HEK293 (cell line): ENCODE results near the gene ATP1B2.

ENCODE experiments used
- GLI4 ChIP-seq: fragments of 450-650 bp; formaldehyde crosslinking; IDR thresholded peaks from 2 replicates; pipeline ENCODE4 v1.5.1; 2016; ENCODE audit warnings: missing biosample characterization, missing genetic modification characterization
- RBAK ChIP-seq: fragments of 450-650 bp; formaldehyde crosslinking; IDR thresholded peaks from 2 replicates; pipeline ENCODE4 v1.5.1; 2016; ENCODE audit warnings: missing biosample characterization, missing genetic modification characterization
- ZIC2 ChIP-seq: fragments of 450-650 bp; formaldehyde crosslinking; IDR thresholded peaks from 2 replicates; pipeline ENCODE4 v1.5.1; 2016; ENCODE audit warnings: missing biosample characterization, missing genetic modification characterization
- ZNF140 ChIP-seq: fragments of 450-650 bp; formaldehyde crosslinking; IDR thresholded peaks from 2 replicates; pipeline ENCODE4 v1.5.1; 2016; ENCODE audit warnings: missing biosample characterization, missing genetic modification characterization
- ZNF274 ChIP-seq, 2 experiments: fragments of 200-500 bp in 1 of 2; fragments of 450-650 bp in 1 of 2; sonication (Bioruptor generic) in 1 of 2; formaldehyde crosslinking in 1 of 2; IDR thresholded peaks; 2 replicates each; pipeline versions ENCODE4 v1.5.1 to v1.6.1; 2014 to 2016; ENCODE audit warnings: borderline replicate concordance in 1 of 2, inconsistent platforms in 1 of 2, low read length in 1 of 2, missing biosample characterization in 1 of 2, missing genetic modification characterization in 1 of 2
- ZNF596 ChIP-seq: fragments of 450-650 bp; IDR thresholded peaks from 2 replicates; pipeline ENCODE4 v1.5.0; 2018; ENCODE audit warnings: missing biosample characterization, mild to moderate bottlenecking, missing genetic modification characterization, moderate library complexity
- ZNF677 ChIP-seq: fragments of 450-650 bp; IDR thresholded peaks from 2 replicates; pipeline ENCODE4 v1.5.0; 2018; ENCODE audit warnings: missing biosample characterization, mild to moderate bottlenecking, missing genetic modification characterization, moderate library complexity
- TF ChIP-seq, protein P1 (sequence below): fragments of 450-650 bp; formaldehyde crosslinking; IDR thresholded peaks from 2 replicates; pipeline ENCODE4 v1.5.1; 2016; ENCODE audit warnings: missing biosample characterization, missing genetic modification characterization
- TF ChIP-seq, protein P2 (sequence below): fragments of 450-650 bp; formaldehyde crosslinking; IDR thresholded peaks from 2 replicates; pipeline ENCODE4 v1.5.1; 2016; ENCODE audit warnings: missing biosample characterization, missing genetic modification characterization, low read depth

DNA sequence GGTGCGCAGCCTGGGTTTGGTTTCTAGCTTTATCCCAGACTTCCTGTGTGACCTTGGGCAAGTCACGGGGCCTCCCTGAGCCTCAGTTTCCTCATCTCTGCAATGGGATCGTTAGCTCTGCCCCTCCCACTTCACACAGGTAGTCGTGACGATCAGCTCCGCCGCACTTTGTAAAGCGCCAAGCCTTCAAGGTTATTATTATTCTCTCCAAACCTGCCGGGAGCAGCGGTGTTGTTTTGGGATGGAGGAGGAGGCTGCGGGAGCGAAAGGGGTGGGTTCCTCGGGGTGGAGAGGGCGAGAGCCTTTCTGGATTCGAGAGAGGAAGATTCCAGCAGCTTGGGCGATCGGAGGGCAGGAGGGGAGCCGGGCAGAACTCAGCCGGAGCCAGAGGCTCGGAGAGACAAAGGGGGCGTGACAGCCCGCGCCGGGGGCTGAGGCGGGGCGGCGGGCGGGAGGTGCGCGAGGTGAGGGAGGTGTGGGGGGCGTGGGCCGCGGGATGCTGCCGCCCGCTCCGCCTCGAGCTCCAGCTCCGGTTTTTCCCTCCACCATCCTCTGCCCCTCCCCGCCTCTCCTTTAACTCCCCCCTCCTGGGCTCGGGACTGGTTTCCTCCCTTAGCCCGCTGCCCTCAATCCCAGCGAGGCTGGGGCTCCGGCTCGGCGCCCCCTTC, 54.0 kb downstream of the ATP1B2 start, which contains the start of gene EFNB3:
- TF ChIP-seq, protein P1, sequence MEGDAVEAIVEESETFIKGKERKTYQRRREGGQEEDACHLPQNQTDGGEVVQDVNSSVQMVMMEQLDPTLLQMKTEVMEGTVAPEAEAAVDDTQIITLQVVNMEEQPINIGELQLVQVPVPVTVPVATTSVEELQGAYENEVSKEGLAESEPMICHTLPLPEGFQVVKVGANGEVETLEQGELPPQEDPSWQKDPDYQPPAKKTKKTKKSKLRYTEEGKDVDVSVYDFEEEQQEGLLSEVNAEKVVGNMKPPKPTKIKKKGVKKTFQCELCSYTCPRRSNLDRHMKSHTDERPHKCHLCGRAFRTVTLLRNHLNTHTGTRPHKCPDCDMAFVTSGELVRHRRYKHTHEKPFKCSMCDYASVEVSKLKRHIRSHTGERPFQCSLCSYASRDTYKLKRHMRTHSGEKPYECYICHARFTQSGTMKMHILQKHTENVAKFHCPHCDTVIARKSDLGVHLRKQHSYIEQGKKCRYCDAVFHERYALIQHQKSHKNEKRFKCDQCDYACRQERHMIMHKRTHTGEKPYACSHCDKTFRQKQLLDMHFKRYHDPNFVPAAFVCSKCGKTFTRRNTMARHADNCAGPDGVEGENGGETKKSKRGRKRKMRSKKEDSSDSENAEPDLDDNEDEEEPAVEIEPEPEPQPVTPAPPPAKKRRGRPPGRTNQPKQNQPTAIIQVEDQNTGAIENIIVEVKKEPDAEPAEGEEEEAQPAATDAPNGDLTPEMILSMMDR, result no peak
- TF ChIP-seq RBAK (tag by site-specific recombination) (no peak), ZNF596 (tag by site-specific recombination) (peak; percentile 42; the same call in 1 of the 2 replicates), ZNF140 (tag by site-specific recombination) (no peak), ZNF677 (tag by site-specific recombination) (no peak), ZNF274 (IDR thresholded peaks at IDR 0.05; ENCODE audit: low read length) (no peak), ZNF274 (tag by site-specific recombination; IDR thresholded peaks at IDR 0.05; ENCODE audit: borderline replicate concordance) (no peak), GLI4 (tag by site-specific recombination) (no peak), ZIC2 (tag by site-specific recombination) (no peak)
- TF ChIP-seq, protein P2, sequence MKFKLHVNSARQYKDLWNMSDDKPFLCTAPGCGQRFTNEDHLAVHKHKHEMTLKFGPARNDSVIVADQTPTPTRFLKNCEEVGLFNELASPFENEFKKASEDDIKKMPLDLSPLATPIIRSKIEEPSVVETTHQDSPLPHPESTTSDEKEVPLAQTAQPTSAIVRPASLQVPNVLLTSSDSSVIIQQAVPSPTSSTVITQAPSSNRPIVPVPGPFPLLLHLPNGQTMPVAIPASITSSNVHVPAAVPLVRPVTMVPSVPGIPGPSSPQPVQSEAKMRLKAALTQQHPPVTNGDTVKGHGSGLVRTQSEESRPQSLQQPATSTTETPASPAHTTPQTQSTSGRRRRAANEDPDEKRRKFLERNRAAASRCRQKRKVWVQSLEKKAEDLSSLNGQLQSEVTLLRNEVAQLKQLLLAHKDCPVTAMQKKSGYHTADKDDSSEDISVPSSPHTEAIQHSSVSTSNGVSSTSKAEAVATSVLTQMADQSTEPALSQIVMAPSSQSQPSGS (tag by site-specific recombination), result no peak
